ENCODE data around the gene ADAP1.

DNA sequence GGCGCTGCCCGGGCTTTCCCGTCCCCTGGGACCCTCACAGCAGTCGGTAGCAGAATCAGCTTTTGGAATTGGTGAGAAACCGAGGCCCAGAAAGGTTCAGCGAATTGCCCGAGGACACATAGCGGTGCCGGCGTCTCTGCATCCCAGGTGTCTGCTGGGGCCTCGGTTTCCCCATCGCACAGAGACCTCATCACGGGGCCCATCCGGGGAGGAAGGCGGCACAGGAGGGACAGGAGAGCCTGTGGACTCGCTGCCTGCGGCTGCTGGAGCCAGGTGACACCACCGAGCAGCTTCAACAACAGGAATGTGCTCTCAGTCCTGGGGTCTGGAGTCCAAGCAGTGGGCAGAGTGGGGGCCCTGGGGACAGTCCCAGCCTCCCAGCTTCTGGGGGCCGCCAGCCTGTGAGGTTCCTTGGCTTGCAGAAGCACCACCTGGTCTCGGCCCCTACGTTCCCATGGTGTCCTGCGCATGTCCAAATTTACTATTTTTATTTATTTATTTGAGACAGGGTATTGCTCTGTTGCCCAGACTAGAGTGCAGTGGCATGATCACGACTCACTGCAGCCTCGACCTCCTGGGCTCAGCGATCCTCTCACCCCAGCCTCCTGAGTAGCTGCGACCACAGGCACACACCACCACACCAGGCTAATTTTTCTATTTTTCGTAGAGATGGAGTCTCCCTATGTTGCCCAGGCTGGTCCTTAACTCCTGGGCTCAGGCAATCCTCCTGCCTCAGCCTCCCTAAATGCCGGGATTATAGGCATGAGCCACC lies 21.4 kb upstream of the ADAP1 start:
- no peak for TF ChIP-seq ZNF274 (IDR thresholded peaks at IDR 0.05; ENCODE audit: low read depth, low read length)
- TF ChIP-seq CTCF (IDR thresholded peaks at IDR 0.05 in 2 of 3, conservative IDR thresholded peaks at IDR 0.05 in 1 of 3; ENCODE audit: borderline replicate concordance in 1 of 3, insufficient read depth in 1 of 3, low read depth in 2 of 3, low read length in 2 of 3) = no peak
- TF ChIP-seq ATF3 (IDR thresholded peaks at IDR 0.05) = no peak
- no peak for TF ChIP-seq POLR2A (IDR thresholded peaks at IDR 0.05; ENCODE audit: borderline replicate concordance, extremely low read depth, insufficient read depth, insufficient read length)
- TF ChIP-seq POLR2AphosphoS5 (IDR thresholded peaks at IDR 0.05; ENCODE audit: low read depth, low read length) = no peak
